Renal pelvis (tissue), 4 donors: ENCODE results near the gene YAP1. TPM values are rescaled to one million over a fixed set of nuclear protein-coding genes. Genes with fewer than 3 reads are reported as not detected.
"Not testable (repeated sequence)": the region's sequence is repeated elsewhere in the genome, so short reads cannot be mapped to it uniquely, and the experiment has no call there.

Source experiments
- DNase-seq: peaks from one replicate; pipeline ENCODE4 v3.0.0-alpha.2; 2013
- polyA plus RNA-seq, 3 donors: library from polyadenylated mRNA; unstranded; fragments of 120-200 nt; gene quantifications; one replicate each; pipeline ENCODE4 v1.2.1, GENCODE V29; 2013; ENCODE audit not compliant: insufficient read length in 3 of 3

YAP1 gene
- polyA plus RNA-seq, 3 donors: 171 to 191 (median 190) TPM

DNA sequence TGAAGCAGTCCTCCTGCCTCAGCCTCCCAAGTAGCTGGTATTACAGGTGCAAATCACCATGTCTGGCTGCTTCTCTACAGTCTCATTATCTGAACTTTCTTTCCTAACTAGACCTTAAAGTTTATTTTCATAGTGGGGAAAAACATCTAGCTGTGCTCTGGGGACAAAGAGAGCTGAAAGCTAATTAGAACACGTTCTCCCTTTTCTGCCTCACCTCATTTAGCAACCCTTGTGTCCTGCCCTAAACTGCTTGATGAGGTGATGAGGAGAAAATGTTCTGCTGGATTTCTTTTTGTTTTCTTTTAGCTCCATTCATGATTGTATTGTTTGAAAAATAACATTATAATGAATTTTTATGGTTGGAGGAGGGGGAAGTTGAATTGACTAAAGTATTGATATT is 84.7 kb downstream of the YAP1 start:
- DNase-seq: no peak

DNA sequence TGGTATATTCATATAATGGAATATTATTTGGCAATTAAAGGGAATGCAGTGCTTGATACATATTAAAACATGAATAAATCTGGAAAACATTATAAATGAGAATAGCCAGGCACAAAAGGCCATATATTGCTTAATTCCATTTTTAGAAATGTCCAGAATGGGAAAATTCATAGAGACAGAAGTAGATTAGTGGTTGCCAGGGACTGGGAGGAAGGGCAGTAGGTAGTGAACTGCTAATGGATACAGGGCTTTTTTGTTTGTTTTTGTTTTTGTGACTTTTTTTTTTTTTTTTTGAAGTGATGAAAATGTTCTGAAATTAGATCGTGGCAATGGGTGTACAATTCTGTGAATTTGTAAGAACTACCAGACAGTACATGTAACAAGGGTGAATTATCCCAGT is 86.1 kb downstream of the YAP1 start:
- DNase-seq: no peak

DNA sequence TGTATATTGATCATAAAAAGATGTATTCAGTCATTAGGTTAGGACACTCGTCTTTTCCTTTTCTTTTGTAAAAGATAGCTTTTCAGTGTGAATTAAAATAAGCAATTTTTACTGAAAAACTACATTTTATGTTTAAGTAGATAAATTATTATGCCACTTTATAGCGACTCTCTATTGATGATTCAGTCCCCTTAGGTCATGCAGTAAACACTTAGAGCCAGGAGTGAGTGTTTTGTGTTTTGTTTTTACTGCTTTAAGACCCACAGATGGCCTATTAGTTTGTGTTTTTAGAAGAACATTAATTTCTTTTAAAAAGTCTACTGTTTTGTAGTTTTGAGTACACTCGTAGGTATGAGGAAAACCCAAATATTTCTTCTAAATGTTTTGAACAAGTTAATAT is 86.6 kb downstream of the YAP1 start:
- no peak for DNase-seq

DNA sequence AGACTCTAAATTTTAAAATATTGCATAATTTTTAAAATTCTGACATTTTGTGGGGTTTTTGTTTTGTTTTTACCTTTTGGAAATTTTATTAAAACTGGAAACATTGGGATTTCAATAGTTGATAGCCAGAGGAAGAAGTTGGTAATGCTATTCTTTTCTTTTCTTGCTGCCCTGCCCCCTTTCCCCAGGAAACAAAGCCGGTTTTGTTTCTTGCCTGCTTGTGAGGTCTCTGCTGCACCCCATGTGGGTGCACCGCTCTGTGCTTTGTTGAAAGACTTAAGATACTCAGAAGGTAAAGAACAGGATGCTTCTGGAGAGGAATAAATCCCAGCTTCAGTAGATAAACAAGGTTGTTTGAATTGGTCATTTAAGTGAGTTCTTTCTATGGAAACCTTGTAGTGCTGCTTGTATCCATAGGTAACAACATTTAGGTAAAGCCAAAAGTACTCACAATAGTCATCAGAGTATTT is 87.5 kb downstream of the YAP1 start:
- no peak for DNase-seq

DNA sequence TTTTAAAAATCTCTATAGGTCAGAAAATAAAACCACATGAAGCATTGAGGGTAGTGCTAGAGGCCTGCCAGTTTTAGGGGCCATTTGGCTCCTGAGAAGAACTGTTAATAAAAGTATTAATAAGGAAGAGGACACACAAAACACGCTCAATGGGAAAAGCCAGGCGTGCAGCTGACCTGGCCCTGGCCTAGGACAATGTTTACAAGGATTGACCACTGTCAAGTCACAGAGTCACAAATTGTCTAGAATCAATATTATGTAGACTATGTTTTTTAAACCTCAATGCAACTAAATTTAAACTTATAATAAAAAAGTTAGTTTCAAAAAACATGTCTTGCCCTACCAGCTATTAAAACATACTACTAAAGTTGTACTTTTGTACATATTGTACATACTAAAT is 89.4 kb downstream of the YAP1 start:
- no peak for DNase-seq

DNA sequence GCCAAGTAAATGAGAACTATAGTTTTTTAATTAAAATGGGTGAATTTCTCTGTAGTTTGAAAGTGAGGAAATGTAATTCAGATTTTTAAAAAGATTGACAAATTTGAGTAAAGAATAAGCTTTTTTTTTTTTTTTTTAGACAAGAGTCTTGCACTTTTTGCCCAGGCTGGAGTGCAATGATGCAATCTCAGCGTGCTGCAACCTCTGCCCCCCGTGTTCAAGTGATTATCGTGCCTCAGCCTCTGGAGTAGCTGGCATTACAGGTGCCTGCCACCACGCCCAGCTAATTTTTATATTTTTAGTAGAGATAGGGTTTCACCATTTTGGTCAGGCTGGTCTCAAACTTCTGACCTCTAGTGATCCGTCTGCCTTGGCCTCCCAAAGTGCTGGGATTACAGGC is 90.1 kb downstream of the YAP1 start:
- not testable (repeated sequence) for DNase-seq

DNA sequence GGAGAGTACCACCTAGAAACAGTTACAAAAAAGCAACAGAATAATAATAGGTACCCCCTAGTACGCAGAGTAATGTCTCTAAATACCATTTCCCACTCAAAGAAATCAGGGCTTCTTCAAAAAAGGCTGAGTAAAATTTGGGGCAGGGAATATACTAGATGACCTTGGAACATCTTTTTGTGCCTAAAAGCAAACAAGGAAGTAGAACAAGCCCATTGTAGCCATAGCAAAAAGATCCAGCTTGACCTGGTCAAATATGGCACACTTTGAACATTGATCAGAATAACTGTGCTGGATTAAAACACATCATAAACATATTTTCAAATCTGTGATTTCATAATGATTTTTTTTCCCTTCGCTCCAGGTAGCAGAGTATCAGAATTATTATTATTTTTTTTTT is 91.5 kb downstream of the YAP1 start:
- DNase-seq: no peak

DNA sequence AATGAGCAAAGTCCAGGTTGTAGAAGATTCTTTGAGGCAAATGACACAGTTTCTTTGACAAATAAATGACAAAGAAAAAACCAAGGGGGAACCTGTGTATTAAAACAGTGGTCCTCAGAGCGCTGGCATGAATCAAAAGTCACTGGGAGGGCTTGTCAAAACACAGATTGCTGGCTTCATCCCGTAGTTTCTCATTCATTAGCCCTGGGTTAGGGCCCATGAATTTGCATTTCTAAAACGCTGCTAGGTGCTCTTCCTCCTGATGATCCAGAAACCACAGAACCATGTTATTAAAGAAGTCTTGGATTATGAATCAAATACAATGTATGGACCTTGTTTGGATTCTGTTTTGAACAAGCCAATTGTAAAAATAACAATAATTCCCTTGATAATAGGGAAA is 92.7 kb downstream of the YAP1 start:
- DNase-seq: no peak

DNA sequence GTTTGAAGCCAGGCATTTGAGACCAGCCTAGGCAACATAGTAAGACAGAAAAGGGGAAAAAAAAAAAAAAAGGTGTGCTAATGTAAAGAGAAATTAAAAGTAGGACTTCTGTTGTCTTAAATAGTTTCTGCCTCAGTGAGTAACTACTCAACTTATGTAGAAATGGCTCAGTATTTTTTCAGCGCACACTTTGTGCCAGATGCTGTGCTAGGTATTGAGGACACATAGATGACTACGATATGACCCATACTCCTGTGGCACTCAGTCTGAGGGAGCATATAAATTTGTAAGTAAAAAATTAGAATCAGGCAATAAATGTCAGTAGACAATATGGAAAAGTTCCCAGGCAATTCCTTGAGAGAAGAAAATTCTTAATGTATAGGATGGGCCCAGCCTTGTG is 93.9 kb downstream of the YAP1 start:
- no peak for DNase-seq

DNA sequence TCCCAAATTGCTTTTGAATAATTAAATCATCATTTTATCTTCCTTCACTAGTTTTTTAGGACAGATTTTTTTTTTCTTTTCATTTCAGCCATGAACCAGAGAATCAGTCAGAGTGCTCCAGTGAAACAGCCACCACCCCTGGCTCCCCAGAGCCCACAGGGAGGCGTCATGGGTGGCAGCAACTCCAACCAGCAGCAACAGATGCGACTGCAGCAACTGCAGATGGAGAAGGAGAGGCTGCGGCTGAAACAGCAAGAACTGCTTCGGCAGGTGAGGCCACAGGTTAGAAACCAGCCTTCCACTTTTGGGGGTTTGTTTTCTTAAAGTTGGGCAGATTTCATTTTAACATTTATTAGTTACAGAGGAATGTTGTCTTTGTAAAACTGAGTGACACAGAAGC is 95.6 kb downstream of the YAP1 start:
- no peak for DNase-seq

DNA sequence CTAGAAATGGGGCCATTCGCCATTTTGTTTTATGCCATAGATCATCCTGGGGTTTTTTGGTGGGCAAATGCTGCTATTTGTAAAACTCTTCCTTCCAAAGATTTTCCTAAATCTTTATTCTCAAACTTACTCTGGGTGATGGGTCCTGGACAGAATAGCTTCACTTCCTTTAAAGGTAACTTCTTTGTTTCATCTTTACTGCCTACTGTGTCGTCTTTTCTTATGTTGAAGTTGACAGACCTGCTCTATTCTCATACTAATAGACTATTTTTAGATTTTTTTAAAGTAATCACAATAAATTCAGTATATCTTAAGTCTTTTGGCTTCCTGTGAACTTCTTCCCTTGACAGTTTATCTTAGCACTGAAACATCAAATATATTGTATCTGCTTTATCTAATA is 98.6 kb downstream of the YAP1 start:
- no peak for DNase-seq

DNA sequence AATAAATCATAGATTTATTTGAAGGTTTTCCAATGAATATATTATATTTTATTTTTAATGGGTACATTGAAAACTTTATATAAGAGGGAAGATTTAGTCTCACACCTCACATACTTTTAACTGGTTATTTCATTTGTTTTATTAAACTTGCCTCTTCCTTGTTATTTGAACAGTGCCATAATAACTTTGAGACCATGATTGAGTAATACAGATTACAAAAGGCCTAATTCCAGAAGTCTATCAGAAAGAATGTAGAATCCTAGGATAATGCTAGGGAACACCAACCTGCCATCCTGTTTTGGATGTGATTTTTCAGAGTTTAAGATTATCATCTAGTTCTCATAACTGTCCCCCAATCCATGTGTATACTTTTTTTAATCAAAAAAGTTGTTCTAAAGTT is 104.4 kb downstream of the YAP1 start:
- no peak for DNase-seq

DNA sequence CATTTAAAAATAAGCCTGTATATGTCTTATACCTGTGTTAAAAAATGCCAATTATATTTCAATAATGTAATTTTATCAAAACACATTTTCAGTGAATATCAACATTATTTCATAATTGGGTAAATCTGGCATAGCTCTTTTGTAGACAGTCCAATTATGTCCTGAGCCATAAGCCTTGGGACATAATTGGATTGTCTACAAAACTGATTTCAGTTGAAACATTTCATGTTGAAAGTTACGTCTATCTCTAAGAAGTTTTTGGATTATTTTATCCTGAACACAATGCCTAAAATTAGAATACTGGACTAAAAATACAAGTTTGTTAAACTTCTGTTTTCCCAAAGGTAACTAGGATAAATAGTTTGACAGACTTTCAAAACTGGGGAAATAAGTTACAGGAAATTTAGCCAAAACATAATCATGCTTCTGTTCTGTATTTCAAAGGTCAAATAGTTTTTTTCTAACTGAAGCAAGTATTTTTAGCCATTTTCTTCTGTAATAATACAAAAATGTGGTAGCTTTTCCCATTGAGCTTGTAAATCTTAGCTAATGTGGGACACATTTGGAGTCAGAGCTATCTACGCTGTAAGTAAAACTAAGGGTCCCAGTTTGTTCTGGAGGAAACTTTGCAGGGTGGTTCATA is 106.3 kb downstream of the YAP1 start:
- DNase-seq: no peak

DNA sequence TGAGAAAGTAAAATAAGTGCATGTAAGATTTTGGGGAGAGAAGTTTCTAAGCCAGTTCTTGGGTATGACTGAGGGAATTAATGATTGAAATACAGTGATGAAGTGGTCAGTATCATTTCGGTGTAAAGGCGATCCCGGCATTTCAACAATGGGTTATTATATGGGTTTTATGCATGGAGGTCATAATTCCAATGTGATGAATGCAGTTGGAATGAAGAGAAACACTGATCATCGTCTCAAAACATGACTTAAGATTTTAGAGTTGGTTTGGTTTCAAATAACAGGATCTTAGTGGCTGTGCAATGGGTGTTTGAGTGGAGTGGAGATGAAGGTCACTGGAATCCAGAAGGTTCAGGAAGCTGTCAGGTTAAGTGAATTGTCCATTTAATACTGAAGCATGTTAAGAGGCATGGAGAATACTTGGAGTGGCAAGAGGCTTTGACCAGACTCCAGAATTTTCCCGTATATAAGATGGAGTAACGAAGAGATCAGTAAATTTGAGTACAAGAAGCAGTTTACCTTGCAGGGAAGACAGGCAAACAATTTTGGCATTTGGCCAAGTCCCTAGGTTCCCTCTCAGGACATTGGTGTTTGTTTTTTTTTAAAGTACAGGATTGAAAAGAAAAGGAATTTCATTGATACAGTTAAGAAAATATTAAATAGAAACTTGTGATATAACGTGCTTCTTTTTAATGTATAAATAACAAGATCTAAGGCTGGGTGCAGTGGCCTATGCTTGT is 110.7 kb downstream of the YAP1 start:
- DNase-seq: no peak

DNA sequence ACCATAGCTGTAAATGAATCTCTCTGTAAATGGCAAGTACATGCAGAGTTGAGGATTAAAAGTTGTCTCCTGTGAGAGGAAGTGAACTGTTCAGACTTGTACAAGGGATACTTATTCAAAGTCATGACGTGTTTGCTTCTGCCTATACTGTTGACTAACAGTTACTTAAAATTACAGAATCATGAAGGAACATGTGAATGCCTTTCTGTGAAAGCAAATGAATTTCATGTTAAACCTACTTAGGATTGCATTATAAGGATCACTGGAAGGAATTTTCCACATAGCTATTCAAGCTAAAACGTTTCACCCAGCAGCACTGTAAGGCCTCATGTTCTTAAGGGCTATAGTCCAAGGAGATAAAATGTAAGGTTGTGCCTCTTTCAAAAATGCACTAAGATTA is 113.6 kb downstream of the YAP1 start:
- no peak for DNase-seq

DNA sequence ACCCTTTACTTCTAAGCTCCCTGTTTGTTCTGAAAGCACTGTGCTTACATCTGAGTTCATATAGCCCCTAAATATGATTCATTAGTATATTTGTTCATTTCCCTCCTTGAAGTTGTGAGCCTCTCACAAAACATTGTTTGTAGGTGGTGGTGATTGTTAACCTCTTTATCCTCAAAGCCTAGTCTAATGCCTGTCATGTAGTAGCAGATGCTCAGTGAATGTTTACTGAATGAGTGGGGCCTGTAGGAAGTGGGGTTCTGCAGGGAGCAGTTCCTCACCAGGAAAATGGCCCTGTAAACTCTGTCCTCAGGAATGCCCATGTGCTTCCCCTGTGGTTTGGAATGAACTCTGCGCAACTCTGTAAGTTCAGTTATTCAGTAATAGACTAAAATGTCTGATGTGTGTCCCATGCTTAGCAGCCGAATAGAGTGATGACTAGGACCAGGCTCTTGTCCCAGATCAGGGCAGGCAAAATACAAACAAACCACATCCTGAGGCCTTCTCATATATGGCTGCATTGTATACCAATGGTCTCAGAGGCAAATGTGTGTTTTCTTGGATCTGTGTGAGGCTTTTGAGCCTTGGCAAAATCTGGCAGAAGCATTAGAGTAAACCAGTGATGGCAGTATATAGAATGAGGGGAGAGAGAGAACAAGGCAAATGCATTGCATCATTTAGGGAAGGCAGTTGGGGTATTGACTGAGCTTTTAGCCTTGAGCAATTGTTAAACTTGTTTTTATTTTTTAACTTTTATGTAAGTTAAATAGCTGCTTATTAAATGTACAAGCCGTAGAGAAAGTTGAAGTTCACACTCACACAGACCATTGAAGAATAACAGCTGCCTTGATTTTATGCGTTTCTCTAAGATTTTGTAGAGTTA is 115.7 kb downstream of the YAP1 start:
- DNase-seq: no peak

DNA sequence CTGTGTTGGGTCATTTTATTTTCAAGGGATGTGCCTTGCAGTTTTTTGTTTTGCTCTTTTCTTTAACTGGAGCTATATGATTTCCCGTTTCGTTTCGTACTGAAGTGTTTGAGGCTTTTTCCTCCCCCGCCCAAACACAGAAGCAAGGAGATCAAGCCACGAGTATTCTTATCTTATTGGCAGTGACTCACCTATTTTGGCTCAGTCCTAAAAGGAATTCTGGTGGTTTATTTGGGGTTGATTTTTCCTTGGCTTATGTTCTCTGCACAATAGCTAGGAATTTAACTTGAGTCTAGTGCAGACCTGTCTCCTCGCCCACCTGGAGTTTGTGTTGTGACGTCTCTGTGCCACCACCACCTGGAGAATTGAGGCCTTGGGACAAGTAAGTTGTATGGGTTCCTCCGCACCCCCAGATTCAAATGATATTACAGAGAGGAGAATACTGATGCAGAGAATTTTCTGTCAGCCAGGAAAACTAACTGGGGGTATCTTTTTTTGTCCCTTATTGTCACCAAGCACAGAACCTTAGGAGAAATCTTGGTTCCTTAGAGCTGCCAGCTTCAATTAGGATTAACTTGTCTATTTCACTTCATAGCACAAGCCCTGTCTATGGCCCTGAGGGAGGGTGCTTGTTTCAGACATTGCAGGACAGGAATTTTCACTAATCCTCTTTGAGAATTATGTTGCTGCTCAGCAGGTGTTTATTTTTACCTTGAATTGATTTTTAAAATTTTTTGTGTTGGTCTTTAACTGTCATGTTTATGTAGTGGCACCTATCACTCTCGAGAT is 116.6 kb downstream of the YAP1 start:
- DNase-seq: no peak

DNA sequence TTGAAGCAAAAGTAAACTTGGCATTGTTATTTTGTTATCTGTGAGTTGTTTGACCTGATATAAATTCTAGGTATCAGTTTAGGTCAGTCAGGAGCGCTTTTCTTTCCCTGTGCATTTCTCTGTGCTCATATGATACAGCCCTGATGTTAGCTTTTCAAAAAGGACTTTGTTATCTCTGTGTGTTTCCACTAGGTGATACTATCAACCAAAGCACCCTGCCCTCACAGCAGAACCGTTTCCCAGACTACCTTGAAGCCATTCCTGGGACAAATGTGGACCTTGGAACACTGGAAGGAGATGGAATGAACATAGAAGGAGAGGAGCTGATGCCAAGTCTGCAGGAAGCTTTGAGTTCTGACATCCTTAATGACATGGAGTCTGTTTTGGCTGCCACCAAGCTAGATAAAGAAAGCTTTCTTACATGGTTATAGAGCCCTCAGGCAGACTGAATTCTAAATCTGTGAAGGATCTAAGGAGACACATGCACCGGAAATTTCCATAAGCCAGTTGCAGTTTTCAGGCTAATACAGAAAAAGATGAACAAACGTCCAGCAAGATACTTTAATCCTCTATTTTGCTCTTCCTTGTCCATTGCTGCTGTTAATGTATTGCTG is 119.4 kb downstream of the YAP1 start:
- DNase-seq: no peak

DNA sequence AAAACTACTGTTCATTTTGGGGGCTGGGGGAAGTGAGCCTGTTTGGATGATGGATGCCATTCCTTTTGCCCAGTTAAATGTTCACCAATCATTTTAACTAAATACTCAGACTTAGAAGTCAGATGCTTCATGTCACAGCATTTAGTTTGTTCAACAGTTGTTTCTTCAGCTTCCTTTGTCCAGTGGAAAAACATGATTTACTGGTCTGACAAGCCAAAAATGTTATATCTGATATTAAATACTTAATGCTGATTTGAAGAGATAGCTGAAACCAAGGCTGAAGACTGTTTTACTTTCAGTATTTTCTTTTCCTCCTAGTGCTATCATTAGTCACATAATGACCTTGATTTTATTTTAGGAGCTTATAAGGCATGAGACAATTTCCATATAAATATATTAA is 119.9 kb downstream of the YAP1 start:
- no peak for DNase-seq

DNA sequence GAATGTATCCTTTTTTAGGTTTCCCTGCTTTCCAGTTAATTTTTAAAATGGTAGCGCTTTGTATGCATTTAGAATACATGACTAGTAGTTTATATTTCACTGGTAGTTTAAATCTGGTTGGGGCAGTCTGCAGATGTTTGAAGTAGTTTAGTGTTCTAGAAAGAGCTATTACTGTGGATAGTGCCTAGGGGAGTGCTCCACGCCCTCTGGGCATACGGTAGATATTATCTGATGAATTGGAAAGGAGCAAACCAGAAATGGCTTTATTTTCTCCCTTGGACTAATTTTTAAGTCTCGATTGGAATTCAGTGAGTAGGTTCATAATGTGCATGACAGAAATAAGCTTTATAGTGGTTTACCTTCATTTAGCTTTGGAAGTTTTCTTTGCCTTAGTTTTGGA is 120.7 kb downstream of the YAP1 start:
- no peak for DNase-seq

DNA sequence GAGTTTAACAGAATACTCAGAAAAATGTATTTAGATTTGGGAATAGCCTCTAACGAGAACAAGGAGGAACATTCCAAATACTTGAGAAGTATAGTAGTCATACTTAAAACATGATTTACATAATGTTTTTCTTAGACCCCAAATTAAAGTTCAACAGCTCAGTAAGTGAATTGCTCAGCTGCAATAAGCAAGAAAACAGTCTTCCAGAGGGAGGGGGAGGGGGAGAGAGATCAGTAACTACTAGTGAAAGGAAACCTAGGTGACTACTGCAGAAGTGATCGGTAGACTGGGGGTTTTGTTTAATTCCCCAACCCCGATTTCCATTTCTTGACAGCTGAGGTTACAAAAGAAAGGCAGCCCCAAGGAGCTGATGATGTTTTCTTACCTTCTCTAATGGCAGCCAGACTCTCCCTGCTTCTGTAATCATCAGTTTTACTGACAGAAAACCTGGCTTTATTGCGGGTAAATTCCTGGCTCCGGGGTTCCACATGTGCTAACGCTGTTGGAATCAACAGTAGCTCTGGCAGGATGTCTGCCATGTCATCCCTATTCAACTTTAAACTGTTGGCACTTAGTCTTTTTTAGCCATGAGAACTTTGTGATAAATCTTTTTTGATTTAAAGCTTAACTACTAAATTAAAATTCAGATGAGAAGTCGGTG is 124.7 kb downstream of the YAP1 start:
- DNase-seq: no peak
